Tibial artery (tissue), 4 donors: ENCODE measurements around the gene RNF4.

Experiments
- DNase-seq, 2 donors: peaks; one replicate each; pipeline ENCODE4 v3.0.0-alpha.2; 2019
- H3K27ac ChIP-seq, 2 donors: fragments of 200-600 bp; sonication (generic) in 1 of 2; 1 replicate in 1 of 2; 2 replicates in 1 of 2; pipeline ENCODE4 v1.5.1; 2018 to 2019; ENCODE audit warnings: mild to moderate bottlenecking in 1 of 2
- H3K27me3 ChIP-seq, 2 donors: fragments of 200-600 bp; sonication (generic) in 1 of 2; one replicate each; pipeline versions ENCODE4 v1.5.1 to v1.6.0; 2016 to 2019
- H3K36me3 ChIP-seq, 3 donors: fragments of 200-600 bp; sonication (generic) in 2 of 3; one replicate each; pipeline ENCODE4 v1.5.1; 2016 to 2019; ENCODE audit warnings: mild to moderate bottlenecking in 2 of 3
- H3K4me1 ChIP-seq, 4 donors: fragments of 200-600 bp; sonication (generic) in 2 of 4; 1 replicate in 3 of 4; 2 replicates in 1 of 4; pipeline ENCODE4 v1.5.1; 2016 to 2019
- H3K4me3 ChIP-seq, 2 donors: fragments of 200-600 bp; sonication (generic) in 1 of 2; 1 replicate in 1 of 2; 2 replicates in 1 of 2; pipeline ENCODE4 v1.5.1; 2018 to 2019; ENCODE audit warnings: mild to moderate bottlenecking in 2 of 2
- H3K9me3 ChIP-seq, 3 donors: fragments of 200-600 bp; sonication (generic) in 1 of 3; one replicate each; pipeline ENCODE4 v1.5.1; 2016 to 2019
- intact Hi-C: fragments of 100-400 bp; cut with DNase I; formaldehyde crosslinking; loops from one replicate; pipeline ENCODE4 v1.15.0; 2023; ENCODE audit warnings: low total_unique reads
- TF ChIP-seq, protein P1 (sequence below), 2 experiments: fragments of 200-600 bp in 1 of 2; fragments of 450-650 bp in 1 of 2; IDR thresholded peaks; one replicate each; pipeline ENCODE4 v1.5.1; 2017 to 2019; ENCODE audit warnings: antibody characterized with exemption in 2 of 2, mild to moderate bottlenecking in 1 of 2, moderate library complexity in 1 of 2

The RNF4 gene

DNA sequence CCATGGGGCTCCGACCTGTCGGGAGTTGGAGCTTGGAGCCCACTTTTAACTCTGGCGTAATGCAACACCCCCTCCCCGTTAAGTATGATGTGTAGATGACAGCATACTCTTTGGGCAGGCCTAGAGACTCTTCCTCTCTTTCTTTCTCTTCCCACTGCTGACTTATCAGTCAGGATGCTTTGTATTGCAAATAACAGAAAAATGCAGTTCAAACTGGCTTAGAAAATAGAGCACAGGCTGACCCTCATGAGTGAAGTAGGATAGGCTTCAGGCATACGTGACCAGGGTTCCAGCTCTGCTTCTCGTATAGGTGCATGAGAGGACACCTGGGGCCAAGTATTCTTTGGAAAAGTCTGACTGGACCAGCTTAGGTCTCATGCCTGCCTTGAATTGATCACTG, 23.3 kb upstream of the RNF4 start:
- no peaks in the 10 kb centered on the region for H3K9me3 ChIP-seq
- H3K4me1 ChIP-seq: no peaks in the 10 kb centered on the region
- DNase-seq: no peak
- TF ChIP-seq, protein P1, sequence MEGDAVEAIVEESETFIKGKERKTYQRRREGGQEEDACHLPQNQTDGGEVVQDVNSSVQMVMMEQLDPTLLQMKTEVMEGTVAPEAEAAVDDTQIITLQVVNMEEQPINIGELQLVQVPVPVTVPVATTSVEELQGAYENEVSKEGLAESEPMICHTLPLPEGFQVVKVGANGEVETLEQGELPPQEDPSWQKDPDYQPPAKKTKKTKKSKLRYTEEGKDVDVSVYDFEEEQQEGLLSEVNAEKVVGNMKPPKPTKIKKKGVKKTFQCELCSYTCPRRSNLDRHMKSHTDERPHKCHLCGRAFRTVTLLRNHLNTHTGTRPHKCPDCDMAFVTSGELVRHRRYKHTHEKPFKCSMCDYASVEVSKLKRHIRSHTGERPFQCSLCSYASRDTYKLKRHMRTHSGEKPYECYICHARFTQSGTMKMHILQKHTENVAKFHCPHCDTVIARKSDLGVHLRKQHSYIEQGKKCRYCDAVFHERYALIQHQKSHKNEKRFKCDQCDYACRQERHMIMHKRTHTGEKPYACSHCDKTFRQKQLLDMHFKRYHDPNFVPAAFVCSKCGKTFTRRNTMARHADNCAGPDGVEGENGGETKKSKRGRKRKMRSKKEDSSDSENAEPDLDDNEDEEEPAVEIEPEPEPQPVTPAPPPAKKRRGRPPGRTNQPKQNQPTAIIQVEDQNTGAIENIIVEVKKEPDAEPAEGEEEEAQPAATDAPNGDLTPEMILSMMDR (IDR thresholded peaks at IDR 0.05): no peak
- H3K27me3 ChIP-seq: peaks cover 0 to 15% of the 10 kb centered on the region in 2 donors
- H3K27ac ChIP-seq: no peak overlapping the region
- no peaks in the 10 kb centered on the region for H3K36me3 ChIP-seq
- H3K4me3 ChIP-seq: no peak overlapping the region
- intact Hi-C loops: no loop called here

DNA sequence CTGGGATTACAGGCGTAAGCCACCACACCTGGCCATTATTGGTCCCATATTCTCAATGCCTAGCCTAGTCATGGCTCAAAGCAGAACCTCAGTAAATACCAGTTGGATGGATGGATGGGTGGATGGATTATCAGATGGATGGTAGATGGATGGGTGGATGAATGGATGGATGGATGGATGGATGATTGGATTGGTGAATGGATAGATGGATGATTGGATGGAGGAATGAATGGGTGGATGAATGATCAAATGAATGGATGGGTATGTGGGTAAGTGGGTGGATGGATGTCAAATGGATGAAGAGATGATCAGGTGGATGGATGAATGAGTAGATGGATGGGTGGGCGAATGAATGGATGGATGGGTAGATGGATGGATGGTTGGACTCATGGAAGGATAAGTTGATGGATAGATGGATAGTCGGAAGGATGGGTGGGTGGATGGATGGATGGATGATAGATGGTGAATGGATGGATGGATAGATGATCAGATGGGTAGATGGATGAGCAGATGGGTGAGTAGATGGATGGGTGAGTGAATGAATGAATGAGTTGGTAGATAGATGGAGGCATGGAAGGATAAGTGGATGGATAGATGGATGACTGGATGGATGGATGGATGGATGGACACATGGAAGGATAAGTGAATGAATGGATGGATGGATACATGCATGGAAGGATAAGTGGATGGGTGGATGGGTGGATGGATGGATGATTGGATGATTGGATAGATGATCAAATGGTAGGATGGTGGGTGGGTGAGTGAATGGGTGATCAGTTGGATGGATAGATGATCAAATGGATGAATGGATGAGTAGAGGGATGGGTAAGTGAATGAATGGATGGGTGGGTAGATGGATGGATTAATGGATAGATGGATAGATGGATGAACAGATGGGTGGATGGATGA, 22.0 kb upstream of the RNF4 start:
- no peaks in the 10 kb centered on the region for H3K36me3 ChIP-seq
- TF ChIP-seq, protein P1 (IDR thresholded peaks at IDR 0.05): no peak
- peaks cover 0 to 9% of the 10 kb centered on the region in 2 donors for H3K27me3 ChIP-seq
- H3K27ac ChIP-seq: no peak overlapping the region
- H3K4me3 ChIP-seq: no peak overlapping the region
- intact Hi-C loops: no loop called here
- no peak for DNase-seq
- H3K4me1 ChIP-seq: no peaks in the 10 kb centered on the region
- H3K9me3 ChIP-seq: no peaks in the 10 kb centered on the region

DNA sequence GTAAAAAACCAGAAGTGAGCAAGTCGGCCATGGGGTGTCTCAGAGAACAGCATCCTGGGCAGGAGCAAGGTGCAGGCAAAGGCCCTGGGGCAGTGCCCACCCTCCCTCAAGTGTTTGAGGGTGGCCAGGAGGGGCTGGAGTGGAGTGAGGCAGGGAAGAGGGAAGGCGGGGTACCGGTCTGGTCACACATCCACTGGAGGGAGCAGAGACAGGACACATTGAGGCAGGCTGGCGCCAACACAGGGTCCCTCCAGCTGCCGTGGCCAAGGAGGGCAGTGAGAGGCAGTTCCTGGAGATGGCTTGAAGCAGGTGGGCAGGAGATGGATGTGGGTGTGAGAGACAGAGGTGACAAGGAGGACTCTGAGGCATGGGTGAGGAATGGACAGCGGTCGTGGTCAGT, 20.3 kb upstream of the RNF4 start:
- no peaks in the 10 kb centered on the region for H3K9me3 ChIP-seq

DNA sequence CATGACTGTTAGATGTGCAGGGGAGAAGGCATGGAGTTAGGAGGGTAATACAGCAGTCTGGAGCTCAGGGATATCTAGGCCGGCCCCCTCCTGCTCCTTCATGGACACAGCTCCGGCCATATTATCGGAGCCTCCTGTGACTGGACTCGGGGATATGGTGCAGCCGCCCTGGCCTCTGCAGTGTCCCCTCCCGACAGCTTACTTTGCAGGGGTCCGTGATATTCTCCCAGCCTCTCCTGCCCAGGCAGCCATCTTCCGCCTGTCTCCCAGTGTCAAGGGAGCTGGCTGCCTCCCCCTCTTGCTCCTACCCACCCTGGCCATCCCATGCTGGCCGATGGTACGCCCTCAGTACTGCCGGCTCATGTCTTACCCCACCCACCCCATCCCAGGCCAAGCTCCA, 19.9 kb upstream of the RNF4 start:
- H3K36me3 ChIP-seq: no peaks in the 10 kb centered on the region
- H3K9me3 ChIP-seq: no peaks in the 10 kb centered on the region
- no peak overlapping the region for H3K4me3 ChIP-seq
- no peaks in the 10 kb centered on the region for H3K4me1 ChIP-seq
- intact Hi-C loops: no loop called here
- DNase-seq: no peak
- H3K27ac ChIP-seq: no peak overlapping the region
- TF ChIP-seq, protein P1 (IDR thresholded peaks at IDR 0.05): no peak
- peaks cover 0 to 3% of the 10 kb centered on the region in 2 donors for H3K27me3 ChIP-seq

More for the DNA sequence above, 20.3 kb upstream of the RNF4 start:
- intact Hi-C loops: no loop called here
- H3K27ac ChIP-seq: no peak overlapping the region
- peaks cover 0 to 3% of the 10 kb centered on the region in 2 donors for H3K27me3 ChIP-seq
- no peaks in the 10 kb centered on the region for H3K4me1 ChIP-seq
- H3K4me3 ChIP-seq: no peak overlapping the region
- H3K36me3 ChIP-seq: no peaks in the 10 kb centered on the region
- DNase-seq: peak in 1 of 2 donors; percentile 54
- TF ChIP-seq, protein P1 (IDR thresholded peaks at IDR 0.05): no peak

DNA sequence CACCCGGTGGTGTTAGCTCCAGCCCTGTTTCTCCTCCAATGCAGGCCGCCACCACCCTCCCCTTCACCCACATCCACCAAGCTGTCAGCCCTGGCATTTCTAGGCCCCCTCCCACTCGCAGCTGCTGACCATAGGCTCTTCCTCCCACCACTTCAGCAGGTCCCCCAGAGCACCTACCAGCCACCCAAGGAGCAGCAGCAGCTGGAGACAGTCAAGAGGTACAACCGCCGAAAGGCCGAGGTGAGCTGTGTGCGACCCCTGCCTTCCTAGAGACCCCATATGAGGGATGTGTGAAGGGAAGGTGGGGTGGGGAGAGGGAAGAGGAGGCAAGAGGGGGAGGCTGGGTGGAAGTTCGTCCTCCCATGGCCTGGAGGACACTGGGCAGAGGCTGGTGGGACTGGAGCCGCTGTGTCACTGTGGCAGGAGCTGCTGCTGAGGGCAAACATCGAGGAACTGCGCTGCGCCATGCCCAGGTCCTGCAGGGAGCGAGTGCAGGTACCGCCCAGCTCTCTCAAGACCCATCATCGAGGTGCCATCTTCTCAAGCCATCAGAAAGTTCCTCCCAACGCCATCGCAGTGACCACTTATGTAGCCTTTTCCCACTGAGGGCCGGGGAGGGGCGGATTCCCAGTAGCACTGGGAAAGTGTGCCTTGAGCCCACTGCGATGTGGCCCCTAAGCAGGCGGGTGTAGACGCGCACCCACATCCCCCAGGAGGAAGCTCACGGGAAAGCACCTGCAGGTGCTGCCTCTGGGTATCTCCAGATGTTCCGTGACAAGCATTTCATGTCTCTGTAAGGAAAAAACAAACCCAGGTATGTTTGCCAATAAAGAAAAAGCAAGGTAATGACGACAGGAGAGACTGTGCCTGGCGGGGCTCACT, 19.2 kb upstream of the RNF4 start:
- Histone ChIP-seq H3K9me3 (no peaks in the 10 kb centered on the region), H3K27ac (no peak overlapping the region), H3K36me3 (no peaks in the 10 kb centered on the region), H3K4me1 (no peaks in the 10 kb centered on the region), H3K4me3 (no peak overlapping the region), H3K27me3 (peaks cover 0 to 3% of the 10 kb centered on the region in 2 donors)
- TF ChIP-seq, protein P1 (IDR thresholded peaks at IDR 0.05): no peak
- intact Hi-C loops: no loop called here
- DNase-seq: no peak
